ENCODE measurements around the gene LIPA.
"Not testable (repeated sequence)": the region's sequence is repeated elsewhere in the genome, so short reads cannot be mapped to it uniquely, and the experiment has no call there.

Gene LIPA

GRCh38 chr10:89295597-89295996 lies 44.0 kb upstream of the LIPA start:
- no peak for TF ChIP-seq CTCF (IDR thresholded peaks at IDR 0.05; ENCODE audit: insufficient read depth, low read length, missing control alignments)
- H3K4me3 ChIP-seq (ENCODE audit: low read depth, low read length), result no peak overlapping the region
- DNase-seq (ENCODE audit: low read depth, low spot score), result peak; percentile 74
- POLR2A ChIA-PET, result interaction anchor here (0.6 kb wide), 1 partner anchor 61 kb away, joined by 3 read pairs; no protein-coding TSS in a partner anchor
- CTCF ChIA-PET, result no interaction called here

- no peak for DNase-seq (ENCODE audit: low read depth, low spot score)
- ChIA-PET CTCF (interaction anchor here (0.6 to 3.4 kb wide), 6 partner anchors 11 to 267 kb away, joined by 3 to 27 read pairs (median 4); no protein-coding TSS in a partner anchor), POLR2A (no interaction called here)
- TF ChIP-seq CTCF (IDR thresholded peaks at IDR 0.05; ENCODE audit: insufficient read depth, low read length, missing control alignments), result no peak
- H3K4me3 ChIP-seq (ENCODE audit: low read depth, low read length), result no peak overlapping the region
Measured at GRCh38 chr10:89294721-89295239, 43.2 kb upstream of the LIPA start.

GRCh38 chr10:89285303-89285702 lies 33.7 kb upstream of the LIPA start:
- CTCF ChIA-PET, result interaction anchor here (3.2 kb wide), 1 partner anchor 83 kb away, joined by 20 read pairs; no protein-coding TSS in a partner anchor

GRCh38 chr10:89284711-89285110 lies 33.1 kb upstream of the LIPA start:
- POLR2A ChIA-PET, result interaction anchor here (1.4 kb wide), 1 partner anchor 23 kb away, joined by 4 read pairs; no protein-coding TSS in a partner anchor
- CTCF ChIA-PET, result interaction anchor here (3.2 kb wide), 1 partner anchor 84 kb away, joined by 20 read pairs; no protein-coding TSS in a partner anchor
- not testable (repeated sequence) for DNase-seq (ENCODE audit: low read depth, low spot score); H3K4me3 ChIP-seq (ENCODE audit: low read depth, low read length)

More at GRCh38 chr10:89285303-89285702, 33.7 kb upstream of the LIPA start:
- H3K4me3 ChIP-seq (ENCODE audit: low read depth, low read length); DNase-seq (ENCODE audit: low read depth, low spot score): not testable (repeated sequence)
- POLR2A ChIA-PET, result interaction anchor here (1.4 kb wide), 1 partner anchor 23 kb away, joined by 4 read pairs; no protein-coding TSS in a partner anchor

- POLR2A ChIA-PET, result interaction anchor here (1.4 kb wide), 1 partner anchor 22 kb away, joined by 4 read pairs; no protein-coding TSS in a partner anchor
- DNase-seq (ENCODE audit: low read depth, low spot score), result no peak
- TF ChIP-seq CTCF (IDR thresholded peaks at IDR 0.05; ENCODE audit: insufficient read depth, low read length, missing control alignments), result no peak
- CTCF ChIA-PET, result interaction anchor here (1.3 to 3.2 kb wide), 2 partner anchors 11 to 85 kb away, joined by 4 to 20 read pairs; no protein-coding TSS in a partner anchor
- H3K4me3 ChIP-seq (ENCODE audit: low read depth, low read length), result no peak overlapping the region
Measured at GRCh38 chr10:89283936-89284475, 32.4 kb upstream of the LIPA start.

GRCh38 chr10:89283025-89283935 lies 31.7 kb upstream of the LIPA start:
- ChIA-PET CTCF (interaction anchor here (0.6 to 3.2 kb wide), 4 partner anchors 8 to 103 kb away, joined by 3 to 20 read pairs (median 4); no protein-coding TSS in a partner anchor), POLR2A (no interaction called here)
- H3K4me3 ChIP-seq (ENCODE audit: low read depth, low read length), result no peak overlapping the region
- no peak for TF ChIP-seq CTCF (IDR thresholded peaks at IDR 0.05; ENCODE audit: insufficient read depth, low read length, missing control alignments)
- DNase-seq (ENCODE audit: low read depth, low spot score), result no peak
